GM21381 (cell line): ENCODE measurements around the gene RBBP4.
"Not testable (repeated sequence)": the region's sequence is repeated elsewhere in the genome, so short reads cannot be mapped to it uniquely, and the experiment has no call there.

Experiments used
- ATAC-seq: cut with Tn5 transposase; IDR thresholded peaks from one replicate; pipeline ENCODE4 v1.9.1; 2021; ENCODE audit warnings: mild to moderate bottlenecking, moderate library complexity; ENCODE audit not compliant: unreplicated experiment

Gene RBBP4

GRCh38 chr1:32650752-32651460, at the start of gene RBBP4:
Gene RBBP4, plus strand, starts transcription at chr1:32651208. Its CDS starts 99 bp downstream, at chr1:32651307.
- ATAC-seq: peak; percentile 79

GRCh38 chr1:32605711-32606424, 45.1 kb upstream of the RBBP4 start:
- ATAC-seq: no peak

- no peak for ATAC-seq
Observed at GRCh38 chr1:32606565-32607371, 44.2 kb upstream of the RBBP4 start.

GRCh38 chr1:32609180-32609579, 41.8 kb upstream of the RBBP4 start:
- no peak for ATAC-seq

GRCh38 chr1:32611859-32612188, 39.2 kb upstream of the RBBP4 start:
- no peak for ATAC-seq

- ATAC-seq: peak; percentile 91
Observed at GRCh38 chr1:32612189-32612881, 38.7 kb upstream of the RBBP4 start.

- no peak for ATAC-seq
Observed at GRCh38 chr1:32613472-32613871, 37.5 kb upstream of the RBBP4 start.

- no peak for ATAC-seq
Observed at GRCh38 chr1:32618673-32619221, 32.3 kb upstream of the RBBP4 start.

GRCh38 chr1:32619701-32620485, 31.1 kb upstream of the RBBP4 start:
- peak; percentile 78 for ATAC-seq

- no peak for ATAC-seq
Observed at GRCh38 chr1:32622205-32622604, 28.8 kb upstream of the RBBP4 start.

- no peak for ATAC-seq
Observed at GRCh38 chr1:32622806-32623681, 28.0 kb upstream of the RBBP4 start.

GRCh38 chr1:32623775-32624174, 27.2 kb upstream of the RBBP4 start:
- ATAC-seq: no peak

- no peak for ATAC-seq
Observed at GRCh38 chr1:32626176-32626575, 24.8 kb upstream of the RBBP4 start.

- peak; percentile 80 for ATAC-seq
Observed at GRCh38 chr1:32627596-32628162, 23.3 kb upstream of the RBBP4 start.

- not testable (repeated sequence) for ATAC-seq
Observed at GRCh38 chr1:32630173-32630572, 20.8 kb upstream of the RBBP4 start.

GRCh38 chr1:32632829-32633228, 18.2 kb upstream of the RBBP4 start:
- ATAC-seq: no peak

GRCh38 chr1:32635508-32636277, 15.3 kb upstream of the RBBP4 start:
- ATAC-seq: no peak
